MM.1S (cell line): Measurements from ENCODE around the gene DDX51.

Experiments
- DNase-seq: peaks from one replicate; pipeline ENCODE4 v3.0.0-alpha.2; 2015
- H2AFZ ChIP-seq: fragments of 300-600 bp; sonication (generic); 2 replicates; pipeline ENCODE4 v1.6.0; 2016; ENCODE audit warnings: antibody characterized with exemption, low read length
- H3F3A ChIP-seq: fragments of 300-600 bp; sonication (generic); 2 replicates; pipeline ENCODE4 v1.6.1; 2016; ENCODE audit warnings: mild to moderate bottlenecking, antibody characterized with exemption, low read length, moderate library complexity, mixed read lengths; ENCODE audit not compliant: insufficient read depth
- H3K27ac ChIP-seq: fragments of 300-600 bp; sonication (generic); 2 replicates; pipeline ENCODE4 v1.5.1; 2016; ENCODE audit warnings: mild to moderate bottlenecking, low read length
- H3K27me3 ChIP-seq: fragments of 300-600 bp; sonication (generic); replicated peaks from 2 replicates; pipeline ENCODE4 v1.6.0; 2016; ENCODE audit warnings: low read length; ENCODE audit not compliant: insufficient read depth
- H3K36me3 ChIP-seq: fragments of 300-600 bp; sonication (generic); replicated peaks from 2 replicates; pipeline ENCODE4 v1.6.1; 2016; ENCODE audit warnings: mild to moderate bottlenecking, low read length, mixed read lengths; ENCODE audit not compliant: insufficient read depth
- H3K4me1 ChIP-seq: fragments of 300-600 bp; sonication (generic); 2 replicates; pipeline ENCODE4 v1.6.1; 2016; ENCODE audit warnings: low read length, mixed read lengths
- H3K4me2 ChIP-seq: fragments of 300-600 bp; sonication (generic); 2 replicates; pipeline ENCODE4 v1.6.0; 2016; ENCODE audit warnings: low read depth, low read length
- H3K4me3 ChIP-seq: fragments of 300-600 bp; sonication (generic); 2 replicates; pipeline ENCODE4 v1.5.1; 2016; ENCODE audit warnings: low read length, mixed read lengths
- H3K79me2 ChIP-seq: fragments of 300-600 bp; sonication (generic); 2 replicates; pipeline ENCODE4 v1.6.1; 2016; ENCODE audit warnings: mixed run types, low read length, mixed read lengths
- H3K9ac ChIP-seq: fragments of 300-600 bp; sonication (generic); 2 replicates; pipeline ENCODE4 v1.6.1; 2016; ENCODE audit warnings: low read length, mixed read lengths
- H3K9me2 ChIP-seq: fragments of 300-600 bp; sonication (generic); replicated peaks from 2 replicates; pipeline ENCODE4 v1.6.1; 2016; ENCODE audit warnings: mild to moderate bottlenecking, low read length, mixed read lengths; ENCODE audit not compliant: insufficient read depth
- H3K9me3 ChIP-seq: fragments of 300-600 bp; sonication (generic); replicated peaks from 2 replicates; pipeline ENCODE4 v1.6.1; 2016; ENCODE audit warnings: mild to moderate bottlenecking, low read length, mixed read lengths; ENCODE audit not compliant: insufficient read depth
- H4K20me1 ChIP-seq: fragments of 300-600 bp; sonication (generic); 2 replicates; pipeline ENCODE4 v1.6.1; 2016; ENCODE audit warnings: mild to moderate bottlenecking, low read length, moderate library complexity, mixed read lengths; ENCODE audit not compliant: insufficient read depth
- EZH2 ChIP-seq: fragments of 300-600 bp; sonication (generic); optimal IDR thresholded peaks from 2 replicates; pipeline ENCODE3; 2017; ENCODE audit warnings: low read depth, mild to moderate bottlenecking, antibody characterized with exemption, low read length, mixed read lengths
- EZH2phosphoT487 ChIP-seq: fragments of 300-600 bp; sonication (generic); IDR thresholded peaks from 2 replicates; pipeline ENCODE4 v1.6.1; 2018; ENCODE audit warnings: antibody characterized with exemption, low read length
- TF ChIP-seq, protein P1 (sequence below): fragments of 300-600 bp; sonication (generic); IDR thresholded peaks from 2 replicates; pipeline ENCODE4 v1.5.1; 2016; ENCODE audit warnings: antibody characterized with exemption, low read length, mixed read lengths

The DDX51 gene

GRCh38 chr12:132179431-132180362, 35.6 kb upstream of the DDX51 start:
- no peak overlapping the region for H3K27ac ChIP-seq
- no peaks in the 10 kb centered on the region for H3K4me1 ChIP-seq
- no peaks in the 10 kb centered on the region for H3K79me2 ChIP-seq
- H3K9ac ChIP-seq: no peak overlapping the region
- no peak overlapping the region for H3K4me2 ChIP-seq
- no peaks in the 10 kb centered on the region for H3K9me3 ChIP-seq
- H3K36me3 ChIP-seq: no peaks in the 10 kb centered on the region
- H4K20me1 ChIP-seq: no peaks in the 10 kb centered on the region
- H3F3A ChIP-seq: no peaks in the 10 kb centered on the region
- H3K9me2 ChIP-seq: no peaks in the 10 kb centered on the region
- no peak overlapping the region for H3K4me3 ChIP-seq
- DNase-seq: no peak
- H2AFZ ChIP-seq: no peak overlapping the region
- no peak for TF ChIP-seq EZH2phosphoT487
- H3K27me3 ChIP-seq: peaks cover 11% of the 10 kb centered on the region; the same call in 1 of the 2 replicates

- no peak for TF ChIP-seq EZH2
- TF ChIP-seq, protein P1, sequence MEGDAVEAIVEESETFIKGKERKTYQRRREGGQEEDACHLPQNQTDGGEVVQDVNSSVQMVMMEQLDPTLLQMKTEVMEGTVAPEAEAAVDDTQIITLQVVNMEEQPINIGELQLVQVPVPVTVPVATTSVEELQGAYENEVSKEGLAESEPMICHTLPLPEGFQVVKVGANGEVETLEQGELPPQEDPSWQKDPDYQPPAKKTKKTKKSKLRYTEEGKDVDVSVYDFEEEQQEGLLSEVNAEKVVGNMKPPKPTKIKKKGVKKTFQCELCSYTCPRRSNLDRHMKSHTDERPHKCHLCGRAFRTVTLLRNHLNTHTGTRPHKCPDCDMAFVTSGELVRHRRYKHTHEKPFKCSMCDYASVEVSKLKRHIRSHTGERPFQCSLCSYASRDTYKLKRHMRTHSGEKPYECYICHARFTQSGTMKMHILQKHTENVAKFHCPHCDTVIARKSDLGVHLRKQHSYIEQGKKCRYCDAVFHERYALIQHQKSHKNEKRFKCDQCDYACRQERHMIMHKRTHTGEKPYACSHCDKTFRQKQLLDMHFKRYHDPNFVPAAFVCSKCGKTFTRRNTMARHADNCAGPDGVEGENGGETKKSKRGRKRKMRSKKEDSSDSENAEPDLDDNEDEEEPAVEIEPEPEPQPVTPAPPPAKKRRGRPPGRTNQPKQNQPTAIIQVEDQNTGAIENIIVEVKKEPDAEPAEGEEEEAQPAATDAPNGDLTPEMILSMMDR: no peak
- TF ChIP-seq EZH2phosphoT487: no peak
- H3K4me2 ChIP-seq: no peak overlapping the region
- no peaks in the 10 kb centered on the region for H3K9me3 ChIP-seq
- no peaks in the 10 kb centered on the region for H3K36me3 ChIP-seq
- no peak overlapping the region for H3K27ac ChIP-seq
- no peak overlapping the region for H2AFZ ChIP-seq
- no peaks in the 10 kb centered on the region for H4K20me1 ChIP-seq
- H3K79me2 ChIP-seq: no peaks in the 10 kb centered on the region
- H3K27me3 ChIP-seq: peaks cover 5% of the 10 kb centered on the region
- no peak for DNase-seq
- H3K9ac ChIP-seq: no peak overlapping the region
- H3K9me2 ChIP-seq: no peaks in the 10 kb centered on the region
- H3K4me1 ChIP-seq: no peaks in the 10 kb centered on the region
- H3F3A ChIP-seq: no peaks in the 10 kb centered on the region
- no peak overlapping the region for H3K4me3 ChIP-seq
Observed at GRCh38 chr12:132178801-132179401, 34.8 kb upstream of the DDX51 start.

DNA sequence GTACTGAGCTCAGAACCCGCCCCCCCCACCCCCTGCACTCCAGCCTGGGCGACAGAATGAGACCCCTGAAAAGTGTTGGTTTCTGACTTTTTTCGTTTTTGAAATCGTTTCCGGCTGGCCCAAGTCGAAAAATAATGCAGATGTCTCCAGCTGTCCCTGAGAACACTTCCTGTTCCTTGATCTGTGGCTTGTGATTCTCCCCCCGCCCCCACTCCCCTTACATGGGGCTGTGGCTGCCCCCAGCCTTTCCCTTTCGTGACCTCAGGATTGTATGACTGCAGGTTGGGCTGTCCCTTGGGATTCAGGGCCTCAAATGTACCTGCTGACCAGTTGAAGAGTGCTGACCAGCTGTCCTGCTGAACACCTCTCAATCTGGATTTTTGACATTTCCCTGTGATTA, 34.2 kb upstream of the DDX51 start:
- Histone ChIP-seq H3K9me2 (no peaks in the 10 kb centered on the region), H2AFZ (no peak overlapping the region), H3K79me2 (no peaks in the 10 kb centered on the region), H3K36me3 (no peaks in the 10 kb centered on the region), H3K9me3 (no peaks in the 10 kb centered on the region), H3K27ac (no peak overlapping the region), H3K9ac (no peak overlapping the region), H4K20me1 (no peaks in the 10 kb centered on the region), H3F3A (no peaks in the 10 kb centered on the region), H3K27me3 (peaks cover 6% of the 10 kb centered on the region), H3K4me1 (no peaks in the 10 kb centered on the region), H3K4me3 (no peak overlapping the region), H3K4me2 (no peak overlapping the region)
- no peak for DNase-seq
- TF ChIP-seq EZH2phosphoT487: no peak
- TF ChIP-seq, protein P1: no peak
- no peak for TF ChIP-seq EZH2
